IMR-90 (cell line): Measurements from ENCODE around the gene POU6F1. TPM values are rescaled to one million over a fixed set of nuclear protein-coding genes. Genes with fewer than 3 reads are reported as not detected.

ENCODE experiments used
- ATAC-seq: fragments of 200-7000 bp; cut with Tn5 transposase; 2 replicates; pipeline ENCODE4 v1.9.1; 2020; ENCODE audit warnings: low read depth, mild to moderate bottlenecking, moderate library complexity
- BruUV-seq: library from RNA; stranded (reverse); fragments of 400-500 nt; replicated peaks from 2 replicates; lab custom pipeline; 2021; lab: Mats Ljungman, UMichigan
- CTCF ChIA-PET: fragments of 300-600 bp; formaldehyde crosslinking; extraction: SDS; loops from one replicate; lab custom pipeline; 2021; ENCODE audit warnings: antibody characterized with exemption; lab: Yijun Ruan, JAX
- POLR2A ChIA-PET: fragments of 300-600 bp; sonication (Branson Sonifier 250); formaldehyde crosslinking; loops from one replicate; lab custom pipeline; 2022; ENCODE audit warnings: antibody characterized with exemption; ENCODE audit not compliant: unreplicated experiment; lab: Charles Lee
- DNase-seq: peaks from one replicate; pipeline ENCODE4 v3.0.0; 2013
- H2AFZ ChIP-seq: replicated peaks from 2 replicates; pipeline ENCODE3; 2013; ENCODE audit warnings: low read length, mild to moderate bottlenecking; ENCODE audit not compliant: poor library complexity
- H2AK5ac ChIP-seq: 2 replicates; pipeline ENCODE4 v1.6.1; 2013; ENCODE audit warnings: low read depth, low read length, inconsistent platforms
- H2AK9ac ChIP-seq: replicated peaks from 2 replicates; pipeline ENCODE3; 2013; ENCODE audit warnings: mild to moderate bottlenecking, low read depth, low read length, moderate library complexity; ENCODE audit not compliant: poor library complexity
- H2BK120ac ChIP-seq: 2 replicates; pipeline ENCODE4 v1.6.1; 2013; ENCODE audit warnings: low read depth, low read length, inconsistent platforms
- H2BK15ac ChIP-seq: 3 replicates; pipeline ENCODE4 v1.6.1; 2013; ENCODE audit warnings: low read depth, low read length, inconsistent platforms
- H2BK20ac ChIP-seq: 2 replicates; pipeline ENCODE4 v1.6.1; 2013; ENCODE audit warnings: low read depth, mild to moderate bottlenecking, inconsistent platforms, low read length, moderate library complexity
- H2BK5ac ChIP-seq: 2 replicates; pipeline ENCODE4 v1.6.1; 2013; ENCODE audit warnings: mild to moderate bottlenecking, low read depth, low read length, inconsistent platforms; ENCODE audit not compliant: poor library complexity, severe bottlenecking
- H3K14ac ChIP-seq: replicated peaks from 2 replicates; pipeline ENCODE4 v1.6.1; 2013; ENCODE audit warnings: low read depth, low read length, inconsistent platforms
- H3K18ac ChIP-seq: 2 replicates; pipeline ENCODE4 v1.6.1; 2013; ENCODE audit warnings: low read depth, low read length, control low read depth
- H3K23ac ChIP-seq: 2 replicates; pipeline ENCODE4 v1.6.1; 2013; ENCODE audit warnings: low read depth, low read length, inconsistent platforms
- H3K27ac ChIP-seq: 2 replicates; pipeline ENCODE4 v1.5.1; 2013; ENCODE audit warnings: mild to moderate bottlenecking, control low read depth, low read length; ENCODE audit not compliant: insufficient read depth
- H3K27me3 ChIP-seq: 2 replicates; pipeline ENCODE4 v1.6.1; 2013; ENCODE audit warnings: low read length; ENCODE audit not compliant: control insufficient read depth, insufficient read depth
- H3K36me3 ChIP-seq: 2 replicates; pipeline ENCODE4 v1.6.1; 2013; ENCODE audit warnings: low read length, mixed read lengths; ENCODE audit not compliant: control insufficient read depth, insufficient read depth
- H3K4ac ChIP-seq: 2 replicates; pipeline ENCODE4 v1.6.1; 2013; ENCODE audit warnings: low read depth, low read length, inconsistent platforms
- H3K4me1 ChIP-seq: 2 replicates; pipeline ENCODE4 v1.6.1; 2013; ENCODE audit warnings: low read length, mixed read lengths; ENCODE audit not compliant: control insufficient read depth, insufficient read depth
- H3K4me2 ChIP-seq: 2 replicates; pipeline ENCODE4 v1.6.1; 2013; ENCODE audit warnings: low read depth, mild to moderate bottlenecking, control low read depth, low read length, moderate library complexity
- H3K4me3 ChIP-seq: 2 replicates; pipeline ENCODE4 v1.5.1; 2013; ENCODE audit warnings: low read depth, mild to moderate bottlenecking, control low read depth, low read length, moderate library complexity; ENCODE audit not compliant: insufficient read depth
- H3K56ac ChIP-seq: 2 replicates; pipeline ENCODE4 v1.6.1; 2013; ENCODE audit warnings: low read length, inconsistent platforms; ENCODE audit not compliant: insufficient read depth; ENCODE audit errors: extremely low read depth
- H3K79me1 ChIP-seq, 2 experiments: 2 replicates each; pipeline ENCODE4 v1.6.1; 2013; ENCODE audit warnings: low read length in 2 of 2, inconsistent platforms in 1 of 2, low read depth in 1 of 2
- H3K9ac ChIP-seq: 2 replicates; pipeline ENCODE4 v1.6.1; 2013; ENCODE audit warnings: low read depth, low read length, control low read depth
- H3K9me1 ChIP-seq: 2 replicates; pipeline ENCODE4 v1.6.1; 2013; ENCODE audit warnings: low read length, inconsistent platforms; ENCODE audit not compliant: insufficient read depth
- H3K9me3 ChIP-seq: 2 replicates; pipeline ENCODE4 v1.6.1; 2013; ENCODE audit warnings: low read length; ENCODE audit not compliant: control insufficient read depth, insufficient read depth
- H4K20me1 ChIP-seq: 2 replicates; pipeline ENCODE4 v1.6.1; 2013; ENCODE audit warnings: low read length, inconsistent platforms; ENCODE audit not compliant: insufficient read depth
- H4K5ac ChIP-seq: 2 replicates; pipeline ENCODE4 v1.6.1; 2013; ENCODE audit warnings: mild to moderate bottlenecking, low read depth, low read length, control low read depth
- H4K8ac ChIP-seq, 2 experiments: 2 replicates each; pipeline ENCODE4 v1.6.1; 2013; ENCODE audit warnings: low read depth in 2 of 2, low read length in 2 of 2, control low read depth in 1 of 2, inconsistent platforms in 1 of 2
- H4K91ac ChIP-seq: 2 replicates; pipeline ENCODE4 v1.6.1; 2013; ENCODE audit warnings: low read depth, low read length, inconsistent platforms; ENCODE audit not compliant: insufficient read depth
- BHLHE40 ChIP-seq: fragments of 150-350 bp; IDR thresholded peaks from 2 replicates; pipeline ENCODE4 v1.6.1; 2016; ENCODE audit warnings: mild to moderate bottlenecking, low read depth, low read length
- CEBPB ChIP-seq: IDR thresholded peaks from 2 replicates; pipeline ENCODE4 v1.6.1; 2012; ENCODE audit warnings: low read depth, low read length, improper control_type of control experiment
- CHD1 ChIP-seq: IDR thresholded peaks from 2 replicates; pipeline ENCODE4 v1.6.1; 2012; ENCODE audit warnings: low read depth, low read length, improper control_type of control experiment
- CTCF ChIP-seq: conservative IDR thresholded peaks from 2 replicates; pipeline ENCODE4 v1.5.1; 2012; ENCODE audit warnings: mild to moderate bottlenecking, low read depth, low read length, improper control_type of control experiment
- ELK1 ChIP-seq: fragments of 150-350 bp; IDR thresholded peaks from 2 replicates; pipeline ENCODE4 v1.6.1; 2016; ENCODE audit warnings: low read depth, mild to moderate bottlenecking, low read length, moderate library complexity, borderline replicate concordance
- FOS ChIP-seq: fragments of 150-350 bp; IDR thresholded peaks from 2 replicates; pipeline ENCODE4 v1.6.1; 2016; ENCODE audit warnings: low read depth, low read length
- MAFK ChIP-seq: IDR thresholded peaks from 2 replicates; pipeline ENCODE4 v1.6.1; 2012; ENCODE audit warnings: low read depth, low read length, improper control_type of control experiment
- MAZ ChIP-seq: IDR thresholded peaks from 2 replicates; pipeline ENCODE4 v1.6.1; 2012; ENCODE audit warnings: low read depth, mild to moderate bottlenecking, low read length, improper control_type of control experiment, moderate library complexity, borderline replicate concordance
- MXI1 ChIP-seq: IDR thresholded peaks from 2 replicates; pipeline ENCODE4 v1.6.1; 2012; ENCODE audit warnings: low read depth, mild to moderate bottlenecking, low read length, moderate library complexity, borderline replicate concordance
- NFE2L2 ChIP-seq: fragments of 150-350 bp; IDR thresholded peaks from 2 replicates; pipeline ENCODE4 v1.6.1; 2016; ENCODE audit warnings: low read depth, mild to moderate bottlenecking, low read length
- POLR2A ChIP-seq: IDR thresholded peaks from 2 replicates; pipeline ENCODE4 v1.6.1; 2012; ENCODE audit warnings: mild to moderate bottlenecking, low read depth, low read length
- RAD21 ChIP-seq: IDR thresholded peaks from 2 replicates; pipeline ENCODE4 v1.6.1; 2012; ENCODE audit warnings: low read length, improper control_type of control experiment
- RCOR1 ChIP-seq: IDR thresholded peaks from 2 replicates; pipeline ENCODE4 v1.6.1; 2012; ENCODE audit warnings: mild to moderate bottlenecking, low read length, improper control_type of control experiment; ENCODE audit not compliant: insufficient replicate concordance
- RFX5 ChIP-seq: IDR thresholded peaks from 2 replicates; pipeline ENCODE4 v1.8.0; 2012; ENCODE audit warnings: low read depth, mild to moderate bottlenecking, low read length, moderate library complexity
- SMC3 ChIP-seq: fragments of 150-350 bp; IDR thresholded peaks from 2 replicates; pipeline ENCODE4 v1.6.1; 2016; ENCODE audit warnings: low read depth, mild to moderate bottlenecking, antibody characterized with exemption, low read length, moderate library complexity
- USF2 ChIP-seq: fragments of 150-350 bp; IDR thresholded peaks from 2 replicates; pipeline ENCODE4 v1.6.1; 2017; ENCODE audit warnings: mild to moderate bottlenecking, antibody characterized with exemption, low read length, low read depth
- WGBS, 2 experiments: methylation state at CpG; one replicate each; pipeline versions ENCODE4 v1.1.5 to v1.1.7; 2013; ENCODE audit warnings: missing lambda C conversion rate in 2 of 2; ENCODE audit not compliant: insufficient read length in 1 of 2; ENCODE audit errors: extremely low coverage in 2 of 2; 5-methylcytosine and 5-hydroxymethylcytosine counted together
- dilution Hi-C: fragments of 300-500 bp; cut with HindIII; formaldehyde crosslinking; loops from one replicate; pipeline ENCODE4 v1.14.3; 2018; ENCODE audit warnings: low sequenced_read_pairs; ENCODE audit not compliant: unreplicated experiment
- in situ Hi-C: fragments of 300-500 bp; cut with MboI; formaldehyde crosslinking; loops from 3 replicates; pipeline ENCODE4 v1.14.3; 2019; ENCODE audit warnings: low sequenced_read_pairs, inconsistent platforms, mixed read lengths
- intact Hi-C: fragments of 100-400 bp; cut with micrococcal nuclease; formaldehyde crosslinking; loops from 2 replicates; pipeline ENCODE4 v1.10.0; 2022
- polyA plus RNA-seq, 3 experiments: library from polyadenylated mRNA; depleted of rRNA; stranded (reverse); fragments of >200 nt; gene quantifications; 2 replicates each; pipeline ENCODE4 v1.2.3, GENCODE V29; 2012; ENCODE audit warnings: low replicate concordance in 1 of 3
- total RNA-seq: library from RNA; depleted of rRNA; stranded (reverse); fragments of >200 nt; gene quantifications from 2 replicates; pipeline ENCODE4 v1.2.3, GENCODE V29; 2012

The POU6F1 gene
- total and polyA plus RNA-seq, 2 of the 4 experiments (the other 2 are of a cell fraction): 0.90 to 3.6 TPM

GRCh38 chr12:51150777-51151176 is 67.1 kb downstream of the POU6F1 start:
- no peak overlapping the region for H3K4ac ChIP-seq
- H3K56ac ChIP-seq: no peak overlapping the region
- H4K8ac ChIP-seq: no peak overlapping the region
- no peak overlapping the region for H3K27ac ChIP-seq
- H3K23ac ChIP-seq: no peak overlapping the region
- CTCF ChIA-PET: no interaction called here
- no peak overlapping the region for H3K9ac ChIP-seq
- no peak overlapping the region for H3K4me3 ChIP-seq
- DNase-seq (no peak), ATAC-seq (no peak)
- H2BK120ac ChIP-seq: no peak overlapping the region
- dilution Hi-C loops (no loop called here), in situ Hi-C loops (no loop called here), intact Hi-C loops (no loop called here)
- no peak overlapping the region for H3K18ac ChIP-seq
- no peaks in the 10 kb centered on the region for H3K36me3 ChIP-seq
- no TSS peak for BruUV-seq
- peaks cover 20 to 36% of the 10 kb centered on the region in 2 experiments for H3K79me1 ChIP-seq
- H4K5ac ChIP-seq: no peak overlapping the region
- H3K4me2 ChIP-seq: no peak overlapping the region
- H3K14ac ChIP-seq: no peak overlapping the region
- H3K9me1 ChIP-seq: no peaks in the 10 kb centered on the region
- no peaks in the 10 kb centered on the region for H3K27me3 ChIP-seq
- H2BK20ac ChIP-seq: no peak overlapping the region
- no peaks in the 10 kb centered on the region for H3K4me1 ChIP-seq
- H2BK5ac ChIP-seq: no peak overlapping the region
- H3K9me3 ChIP-seq: no peaks in the 10 kb centered on the region
- POLR2A ChIA-PET: no interaction called here
- H2AK9ac ChIP-seq: no peak overlapping the region
- no peak overlapping the region for H4K91ac ChIP-seq
- H2AFZ ChIP-seq: no peak overlapping the region
- 50% methylated on average over 2 of the region's 3 CpGs; no CpG with 5 or more reads in 1 of the 2 experiments for WGBS, 2 experiments
- H2AK5ac ChIP-seq: no peak overlapping the region
- TF ChIP-seq SMC3 (no peak), MAZ (no peak), MAFK (no peak), ELK1 (no peak), RAD21 (no peak), BHLHE40 (no peak), RCOR1 (no peak), USF2 (no peak), CTCF (no peak), MXI1 (no peak), CHD1 (no peak), FOS (no peak), POLR2A (no peak), CEBPB (no peak), RFX5 (no peak), NFE2L2 (no peak)
- H2BK15ac ChIP-seq: no peak overlapping the region
- H4K20me1 ChIP-seq: peaks cover 13% of the 10 kb centered on the region; the same call in 1 of the 2 replicates
